Measurements from ENCODE around the gene TAF11L4.
"Not testable (repeated sequence)": the region's sequence is repeated elsewhere in the genome, so short reads cannot be mapped to it uniquely, and the experiment has no call there.

The TAF11L4 gene

GRCh38 chr5:17521501-17521900, at the start of gene TAF11L4:
TAF11L4 (plus strand) TSS chr5:17521801.
- DNase-seq: not testable (repeated sequence)

GRCh38 chr5:17475064-17475463, 46.5 kb upstream of the TAF11L4 start:
- not testable (repeated sequence) for DNase-seq

GRCh38 chr5:17477043-17477442, 44.6 kb upstream of the TAF11L4 start:
- no peak for DNase-seq

GRCh38 chr5:17477573-17478265, 43.9 kb upstream of the TAF11L4 start:
- DNase-seq: no peak

DNA sequence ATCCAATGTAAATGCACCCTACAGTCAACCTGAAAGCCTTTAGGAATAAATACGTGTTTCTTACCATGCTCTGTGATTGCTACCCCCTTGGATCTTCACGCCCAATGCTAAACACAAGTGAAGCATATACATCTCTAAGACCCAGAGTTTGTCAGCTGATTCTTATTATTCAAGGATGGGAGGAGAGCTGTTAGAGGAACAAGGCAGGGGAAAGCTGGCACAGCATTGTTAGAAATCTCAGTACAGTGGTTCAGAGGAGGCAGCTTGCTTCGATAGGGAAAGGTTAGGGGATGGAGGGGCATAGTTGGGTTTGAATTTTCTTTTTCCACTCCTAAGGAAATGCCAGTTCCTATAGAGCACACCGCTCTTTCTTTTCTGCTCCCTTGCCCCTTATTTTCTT, 40.2 kb upstream of the TAF11L4 start:
- no peak for DNase-seq

DNA sequence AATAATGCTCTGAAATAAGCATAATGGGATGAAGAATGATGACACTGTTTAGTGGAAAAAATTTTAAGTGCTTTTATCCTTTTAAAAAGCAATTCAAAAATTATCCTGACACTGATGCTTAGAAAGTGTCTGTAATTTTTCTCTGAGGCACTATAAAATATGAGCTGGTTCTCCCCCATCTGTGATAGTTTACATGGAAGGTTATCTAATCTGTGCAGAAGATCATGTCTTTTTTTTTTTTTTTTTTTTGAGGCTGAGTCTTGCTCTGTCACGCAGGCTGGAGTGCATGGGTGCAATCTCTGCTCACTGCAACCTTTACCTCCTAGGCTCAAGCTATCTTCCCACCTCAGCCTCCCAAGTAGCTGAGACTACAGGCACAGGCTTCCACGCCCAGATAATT, 38.8 kb upstream of the TAF11L4 start:
- DNase-seq: no peak

DNA sequence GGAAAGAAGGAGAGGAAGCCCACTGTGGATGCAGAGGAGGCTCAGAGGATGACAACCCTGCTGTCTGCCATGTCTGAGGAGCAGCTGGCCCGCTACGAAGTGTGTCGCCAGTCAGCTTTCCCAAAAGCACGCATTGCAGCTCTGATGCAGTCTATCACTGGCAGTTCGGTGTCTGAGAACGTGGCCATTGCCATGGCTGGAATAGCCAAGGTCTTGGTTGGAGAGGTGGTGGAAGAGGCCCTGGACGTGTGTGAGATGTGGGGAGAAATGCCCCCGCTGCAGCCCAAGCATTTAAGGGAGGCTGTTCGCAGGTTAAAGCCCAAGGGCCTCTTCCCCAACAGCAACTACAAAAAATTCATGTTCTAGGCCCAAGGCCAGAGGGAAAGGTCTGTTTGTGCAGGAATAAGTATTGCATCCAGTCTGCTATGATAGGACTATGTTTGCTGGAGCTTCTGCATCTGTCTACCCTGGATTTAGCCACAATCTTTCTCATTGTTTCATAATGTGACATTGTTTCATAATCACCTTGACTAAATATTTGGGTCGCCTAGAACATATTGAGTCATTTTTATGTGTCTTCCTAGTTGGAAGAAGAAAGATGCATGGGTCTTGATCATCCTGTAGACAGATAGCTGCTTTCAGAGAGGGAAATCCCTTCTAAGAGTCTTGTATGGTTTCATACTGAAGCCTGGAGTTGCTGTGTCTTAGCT, 35.0 kb upstream of the TAF11L4 start:
- not testable (repeated sequence) for DNase-seq

DNA sequence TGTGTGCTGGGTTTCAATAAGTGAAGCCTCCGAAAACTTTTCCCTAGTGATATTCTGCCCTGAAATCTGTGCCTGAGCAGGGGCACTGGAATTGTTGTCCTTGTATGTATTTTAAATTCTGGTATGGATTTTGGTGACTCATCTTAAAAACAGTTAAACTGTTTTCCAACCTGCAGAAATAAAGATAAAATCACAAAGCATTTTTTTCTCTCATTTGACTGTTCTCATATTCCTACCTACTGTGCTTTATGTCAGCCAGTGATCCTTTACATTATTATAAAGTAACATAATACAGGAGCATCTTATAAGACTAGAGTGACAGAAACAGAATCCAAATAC, 34.5 kb upstream of the TAF11L4 start:
- no peak for DNase-seq

DNA sequence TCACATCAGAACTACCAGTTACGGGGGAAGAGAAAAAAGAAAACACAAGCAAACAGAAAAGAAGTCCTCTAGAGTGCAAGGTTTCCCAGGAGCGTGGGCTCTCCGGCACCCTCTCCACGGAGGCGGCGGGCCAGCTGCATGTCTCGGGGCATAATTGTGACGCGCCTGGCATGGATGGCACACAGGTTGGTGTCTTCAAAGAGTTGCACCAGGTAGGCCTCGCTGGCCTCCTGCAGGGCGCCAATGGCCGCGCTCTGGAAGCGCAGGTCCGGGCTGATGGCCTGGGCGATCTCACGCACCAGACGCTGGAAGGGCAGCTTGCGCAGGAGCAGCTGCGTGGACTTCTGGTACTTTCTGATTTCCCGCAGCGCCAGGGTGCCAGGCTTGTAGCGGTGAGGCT, 30.3 kb upstream of the TAF11L4 start:
- DNase-seq: not testable (repeated sequence)

DNA sequence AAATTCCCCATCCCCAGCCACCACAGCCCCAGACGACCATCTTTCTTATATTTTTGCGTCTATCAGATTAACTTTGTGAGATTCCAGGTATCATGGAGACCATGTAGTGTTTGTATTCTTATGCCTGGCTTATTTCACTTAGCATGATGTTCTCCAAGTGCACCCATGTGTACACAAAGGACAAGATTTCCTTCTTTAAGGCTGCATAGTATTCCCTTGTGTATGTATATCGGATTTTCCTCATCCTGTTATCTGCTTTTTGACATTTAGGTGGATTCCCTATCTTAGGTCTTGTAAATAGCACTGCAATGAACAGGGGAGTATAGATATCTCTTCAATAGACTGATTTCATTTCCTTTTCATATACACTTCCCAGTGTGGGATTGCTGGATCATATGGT, 28.8 kb upstream of the TAF11L4 start:
- no peak for DNase-seq

DNA sequence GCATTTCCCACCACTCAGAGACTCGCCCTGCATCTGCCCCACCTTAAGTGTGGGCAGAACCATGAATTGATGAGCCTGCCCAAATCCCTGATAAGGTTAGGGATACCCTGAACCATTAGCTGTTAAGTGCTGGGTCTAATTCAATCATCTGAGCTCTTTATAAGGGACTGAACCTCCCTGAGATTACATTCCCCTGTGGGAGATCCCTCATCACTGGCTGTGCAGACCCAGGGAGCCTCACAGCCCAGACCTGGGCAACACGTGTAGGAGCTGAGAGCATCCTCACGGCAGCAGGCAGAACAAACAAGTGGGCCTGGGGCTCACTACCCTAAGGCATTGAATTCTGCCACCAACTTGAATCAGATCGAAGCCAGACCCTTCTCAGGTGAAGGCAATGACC, 24.2 kb upstream of the TAF11L4 start:
- DNase-seq: no peak

GRCh38 chr5:17497931-17498330, 23.7 kb upstream of the TAF11L4 start, which contains the start of gene TAF11L2:
TAF11L2 (plus strand) TSS chr5:17498231.
- DNase-seq: not testable (repeated sequence)

- no peak for DNase-seq
Measured at GRCh38 chr5:17511775-17512325, 9.8 kb upstream of the TAF11L4 start.

- DNase-seq: not testable (repeated sequence)
Measured at GRCh38 chr5:17517526-17517925, 4.1 kb upstream of the TAF11L4 start.

- DNase-seq: not testable (repeated sequence)
Measured at GRCh38 chr5:17518067-17518466, 3.5 kb upstream of the TAF11L4 start, which contains the start of gene TAF11L3. TAF11L3 (plus strand) TSS chr5:17518367.

- DNase-seq: not testable (repeated sequence)
Measured at GRCh38 chr5:17519508-17519907, 2.1 kb upstream of the TAF11L4 start.

- not testable (repeated sequence) for DNase-seq
Measured at GRCh38 chr5:17524935-17525334, 3.3 kb downstream of the TAF11L4 start, which contains the start of gene TAF11L5. TAF11L5 (plus strand) TSS chr5:17525235.

GRCh38 chr5:17526504-17526903, 4.9 kb downstream of the TAF11L4 start:
- DNase-seq: not testable (repeated sequence)

DNA sequence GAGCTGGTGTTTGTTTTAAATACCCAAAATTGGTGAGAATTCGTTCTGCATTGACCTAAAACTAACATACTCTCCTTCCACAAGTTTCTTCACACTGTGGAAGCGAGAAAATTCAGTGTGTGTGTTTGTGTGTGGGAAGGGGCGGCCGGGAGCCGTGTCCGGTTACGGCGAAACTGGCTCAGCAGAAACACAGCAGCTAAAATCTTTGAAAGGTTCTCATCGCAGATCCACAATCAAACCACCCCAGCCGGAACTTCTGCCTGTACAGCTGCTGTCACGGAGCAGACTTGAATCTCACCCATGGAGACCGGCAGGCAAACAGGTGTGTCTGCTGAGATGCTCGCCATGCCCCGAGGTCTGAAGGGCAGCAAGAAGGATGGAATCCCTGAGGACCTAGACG, 6.8 kb downstream of the TAF11L4 start, which contains the start of gene TAF11L6:
TAF11L6 (plus strand) TSS at position 301 of the 400 bp plus-strand sequence.
- DNase-seq: not testable (repeated sequence)
